CD4-positive, alpha-beta T cell treated with Interleukin-6 for 4 hours (primary cell): Measurements from ENCODE around the gene PAPPA.

Experiments
- DNase-seq: peaks from one replicate; pipeline ENCODE4 v3.0.0-alpha.2; 2020; ENCODE audit warnings: mixed read lengths

Gene PAPPA

DNA sequence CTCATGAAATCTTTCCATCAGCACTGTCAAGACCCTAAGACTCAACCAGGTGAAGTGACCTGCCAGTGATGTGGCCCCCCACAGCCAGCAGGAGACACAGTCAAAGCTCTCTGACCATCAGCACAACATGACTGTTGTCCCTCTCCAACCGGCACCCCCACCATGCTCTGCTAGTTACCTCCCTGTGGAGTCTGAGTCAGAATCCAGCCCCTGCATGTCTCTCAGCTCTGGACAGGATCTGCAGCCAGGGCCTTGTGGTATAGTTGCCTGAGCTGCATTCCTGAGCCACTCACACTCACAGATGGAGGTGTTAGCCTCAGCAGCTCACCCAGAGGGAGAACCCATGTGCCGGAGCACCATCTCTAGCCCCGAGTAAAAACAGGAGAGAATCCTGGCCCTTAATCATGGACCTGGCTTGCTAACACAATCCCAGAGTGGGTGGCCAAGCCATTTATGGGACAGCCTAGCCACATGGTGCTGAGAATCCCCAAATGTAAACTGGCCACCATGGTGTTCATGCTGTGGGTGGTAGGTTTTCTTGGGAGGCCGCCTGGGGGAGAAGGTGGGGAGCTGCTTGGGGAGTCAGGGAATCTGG, 237.8 kb downstream of the PAPPA start:
- no peak for DNase-seq

DNA sequence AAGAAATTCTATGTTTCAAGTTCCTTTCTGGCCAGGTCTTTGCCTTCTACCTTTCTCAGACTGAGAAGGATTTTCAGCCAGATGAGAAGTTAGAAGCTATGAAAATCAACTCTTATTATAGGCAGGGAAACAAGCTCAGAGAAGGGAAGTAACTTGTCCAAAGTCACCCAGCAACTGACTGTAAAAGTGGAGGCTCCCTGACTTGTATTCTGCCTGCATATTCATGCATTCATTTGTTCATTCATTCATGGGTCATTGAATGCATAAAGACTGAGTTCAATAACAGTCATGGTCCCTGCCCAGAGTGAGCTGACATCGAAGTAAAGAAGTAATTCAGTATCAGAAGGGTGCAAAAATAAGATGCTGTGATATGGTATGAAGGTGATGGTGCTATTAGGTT, 239.6 kb downstream of the PAPPA start:
- no peak for DNase-seq

DNA sequence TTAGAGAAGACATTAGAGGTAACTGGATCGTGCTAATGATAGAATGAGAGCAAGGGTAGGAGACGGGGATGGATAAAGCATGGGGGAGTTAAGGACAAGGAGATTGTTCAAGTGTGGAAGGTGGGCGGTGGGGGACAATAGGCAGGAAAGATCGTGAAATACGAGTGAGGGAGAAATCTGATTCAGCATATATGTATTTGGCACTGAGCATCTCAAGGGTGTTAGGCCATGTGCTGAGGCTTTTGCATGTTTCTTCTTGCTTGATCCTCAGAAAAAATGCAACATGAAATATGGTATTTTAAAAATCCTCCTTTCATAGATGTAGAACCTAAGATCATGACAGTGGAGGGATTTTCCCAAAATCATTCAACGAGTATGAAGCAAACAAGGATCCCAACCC, 240.5 kb downstream of the PAPPA start:
- DNase-seq, result no peak

DNA sequence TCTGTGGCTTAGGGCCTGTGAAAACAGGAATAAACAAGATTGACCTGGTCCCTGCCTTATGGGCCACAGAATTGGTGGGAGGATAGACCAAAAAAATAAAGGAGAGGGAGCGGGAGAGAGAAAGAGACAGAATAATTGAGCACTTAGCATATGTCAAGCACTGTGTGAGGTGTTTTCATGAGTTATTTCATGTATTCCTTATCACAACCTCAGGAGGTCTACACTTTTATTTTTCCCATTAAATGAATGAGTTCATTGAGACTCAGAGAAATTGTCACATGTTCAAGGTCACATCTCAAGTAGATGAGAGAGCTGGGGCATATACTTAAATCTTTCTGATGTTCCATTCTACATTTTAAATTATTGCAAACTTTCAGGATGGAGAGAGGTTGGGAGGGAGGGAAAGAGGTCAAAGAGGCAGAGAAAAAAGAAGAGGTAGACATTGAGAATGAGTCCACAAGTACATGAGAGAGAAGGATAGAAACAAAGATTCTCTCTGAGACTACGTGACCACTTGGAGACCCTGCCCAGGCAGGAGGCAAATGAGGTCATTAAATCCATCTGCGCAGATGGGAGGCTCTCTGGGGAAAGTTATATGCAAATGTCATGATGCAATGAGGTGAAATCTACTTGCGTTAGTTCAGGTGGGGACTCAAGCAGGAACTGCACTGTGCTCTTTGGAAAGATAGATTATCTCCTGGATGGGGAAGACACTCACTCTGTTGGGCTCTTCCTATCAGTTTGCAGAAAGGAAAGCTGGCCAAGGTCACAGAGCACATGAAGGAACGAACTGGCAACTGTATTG, 241.5 kb downstream of the PAPPA start:
- DNase-seq, result no peak

DNA sequence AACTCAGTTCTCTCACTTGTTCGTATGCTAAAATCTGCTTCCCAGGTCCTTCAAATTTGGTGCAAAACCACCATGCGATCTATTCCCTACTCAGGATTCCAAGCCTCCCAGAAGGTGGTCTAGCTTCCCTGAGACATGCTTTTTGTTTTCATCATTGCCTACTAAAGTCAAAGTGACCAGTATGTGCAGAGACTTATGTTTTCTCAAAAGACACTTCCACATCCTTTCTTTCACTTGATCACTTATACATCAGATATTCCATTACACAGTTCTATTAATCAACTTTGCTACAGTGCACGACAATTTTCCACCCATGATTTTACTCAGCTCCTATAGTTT, 242.1 kb downstream of the PAPPA start:
- DNase-seq, result no peak

DNA sequence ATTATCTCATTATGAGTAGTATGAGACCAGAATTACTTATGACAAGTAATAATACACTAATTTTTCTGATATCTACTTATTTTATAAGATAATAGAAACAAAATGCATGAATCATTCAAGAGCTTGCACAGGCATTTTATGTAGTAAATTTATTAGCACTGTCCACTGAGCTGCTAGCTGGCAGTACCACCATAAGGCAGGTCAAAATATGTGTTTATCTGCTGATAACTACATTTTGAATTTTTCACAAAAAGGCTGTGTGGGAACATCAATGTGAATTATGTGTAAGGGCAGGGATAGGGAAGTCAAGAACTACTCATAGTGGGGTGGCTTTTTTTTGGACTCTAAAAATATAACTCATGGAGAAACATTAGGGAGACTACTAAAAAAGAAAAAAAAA, 249.6 kb downstream of the PAPPA start:
- DNase-seq, result no peak

DNA sequence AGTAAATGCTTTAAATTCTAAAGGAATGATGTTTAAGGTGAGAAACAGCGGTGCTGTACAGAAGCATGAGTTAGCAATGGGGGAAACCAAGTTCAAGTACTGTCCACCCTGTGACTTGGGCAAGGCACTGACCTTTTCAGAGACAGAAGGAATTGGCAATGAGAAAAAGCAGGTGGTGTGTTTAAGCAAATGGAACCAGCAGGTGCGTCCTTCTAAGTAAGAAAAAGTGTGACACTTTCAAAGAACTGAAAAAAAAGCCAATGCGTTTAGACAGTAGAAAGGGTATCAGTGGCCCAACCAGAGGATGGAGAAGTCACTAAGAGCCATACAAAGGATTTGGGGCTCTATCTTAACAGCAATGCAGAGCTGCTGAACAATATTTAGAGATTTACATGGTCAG, 250.6 kb downstream of the PAPPA start:
- DNase-seq, result no peak

DNA sequence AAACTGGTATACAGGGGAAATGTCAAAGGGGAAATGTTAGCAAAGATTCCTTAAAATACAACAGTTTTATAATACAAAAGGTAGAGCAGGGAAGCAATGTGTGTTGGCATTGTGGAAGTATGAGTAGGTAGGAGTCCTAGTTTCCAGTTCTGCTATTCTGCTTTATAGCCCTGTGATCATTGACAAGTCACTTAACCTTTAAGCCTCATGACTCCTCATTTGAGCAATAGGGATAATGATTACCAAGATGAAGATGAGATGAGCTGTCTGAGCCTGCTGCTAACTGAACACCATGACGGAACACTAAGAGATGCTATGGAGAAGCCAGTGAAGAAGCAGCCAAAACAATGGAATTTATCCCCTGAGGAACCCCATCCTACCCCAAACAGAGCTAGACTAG, 251.7 kb downstream of the PAPPA start:
- no peak for DNase-seq

DNA sequence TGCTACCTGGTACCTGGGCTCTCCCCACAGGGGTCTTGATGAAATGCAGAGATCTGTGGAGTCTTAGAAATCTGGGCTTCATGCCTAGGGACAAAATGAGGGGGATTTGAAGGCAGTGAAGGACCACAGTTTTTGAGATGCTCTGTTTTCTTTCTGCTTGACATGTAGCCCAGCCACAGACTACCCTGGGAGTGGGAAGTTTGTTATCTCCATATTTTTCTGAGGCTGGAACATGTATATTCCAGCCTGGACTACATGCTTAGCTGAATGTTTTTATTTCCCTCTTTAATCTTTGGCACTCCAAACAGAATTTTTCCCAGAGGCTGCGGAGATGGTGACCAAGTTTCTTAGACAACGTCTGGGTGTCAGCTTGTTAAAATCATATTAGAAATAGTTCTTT, 252.9 kb downstream of the PAPPA start:
- DNase-seq, result no peak

DNA sequence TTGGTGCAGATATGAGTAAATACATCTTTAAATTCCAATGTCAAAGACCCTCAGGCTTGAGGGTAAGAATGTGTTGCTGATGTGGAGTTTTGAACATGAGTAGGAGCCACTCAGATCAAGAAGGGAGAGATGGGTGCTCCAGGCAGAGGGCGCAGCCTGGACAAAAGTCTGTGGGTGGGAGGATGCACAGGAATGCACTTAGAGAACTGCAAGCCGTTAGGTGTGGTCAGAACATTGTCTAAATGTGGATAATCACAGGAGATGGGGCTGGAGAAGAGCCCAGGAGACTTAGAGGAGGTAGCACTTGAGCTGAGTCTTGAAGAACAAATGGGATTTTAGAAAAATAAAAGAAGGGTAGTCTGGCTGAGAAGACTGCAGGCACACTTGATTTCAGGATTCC, 255.5 kb downstream of the PAPPA start:
- no peak for DNase-seq

DNA sequence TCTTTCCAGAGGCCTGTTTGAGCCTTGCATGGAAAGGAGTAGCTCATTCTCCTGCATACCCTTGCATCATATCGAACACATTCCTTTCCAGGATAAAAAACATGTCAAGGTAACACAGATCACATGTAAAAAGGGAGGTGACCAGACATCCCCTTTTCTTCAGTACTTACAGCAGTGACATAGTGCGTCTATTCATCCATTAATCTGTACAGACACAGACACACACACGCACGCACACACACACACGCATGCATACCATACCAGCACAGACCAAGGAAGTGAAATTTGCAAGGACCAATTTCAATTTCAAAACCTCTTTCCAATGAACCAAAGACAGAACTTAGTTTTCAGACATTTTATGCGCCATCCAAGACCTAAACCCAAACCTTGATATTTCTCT, 256.0 kb downstream of the PAPPA start:
- no peak for DNase-seq

DNA sequence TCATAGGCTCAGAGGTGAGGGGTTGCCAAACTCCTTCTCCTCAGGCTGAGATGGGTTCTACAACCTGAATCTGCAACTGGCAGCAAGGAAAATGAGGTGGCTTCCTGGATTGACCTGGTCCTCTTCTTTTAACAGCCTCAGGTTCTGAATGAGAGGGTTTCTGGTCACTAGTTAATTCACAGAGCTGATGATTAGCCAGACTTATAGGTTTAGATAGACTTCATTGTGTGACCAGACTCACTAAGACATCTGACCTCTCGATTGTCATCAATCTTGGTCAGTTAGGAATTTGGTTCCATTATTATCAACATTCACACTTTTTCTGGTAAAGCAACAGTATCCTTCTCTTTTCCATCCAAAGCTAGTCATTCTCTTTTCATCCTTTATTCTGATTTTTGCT, 257.9 kb downstream of the PAPPA start:
- no peak for DNase-seq

DNA sequence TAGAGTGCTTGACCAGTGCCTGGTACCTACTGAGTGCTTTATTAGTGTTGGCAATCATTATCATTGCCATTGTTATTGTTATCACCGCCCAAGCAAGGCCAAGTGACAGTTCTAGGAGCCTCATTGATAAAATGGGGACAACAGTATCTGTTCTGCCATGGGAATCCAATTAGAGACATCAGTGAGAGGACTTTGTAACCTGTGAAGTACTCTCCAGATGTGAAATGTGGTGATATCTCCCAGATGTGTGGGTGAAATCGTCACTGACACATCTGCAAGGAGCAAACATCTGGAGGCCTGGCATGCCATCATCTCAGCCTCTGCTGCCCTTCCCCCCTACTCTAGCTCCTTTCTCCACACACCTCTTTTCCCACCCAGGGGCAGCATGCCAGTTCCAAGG, 260.8 kb downstream of the PAPPA start:
- DNase-seq, result no peak

DNA sequence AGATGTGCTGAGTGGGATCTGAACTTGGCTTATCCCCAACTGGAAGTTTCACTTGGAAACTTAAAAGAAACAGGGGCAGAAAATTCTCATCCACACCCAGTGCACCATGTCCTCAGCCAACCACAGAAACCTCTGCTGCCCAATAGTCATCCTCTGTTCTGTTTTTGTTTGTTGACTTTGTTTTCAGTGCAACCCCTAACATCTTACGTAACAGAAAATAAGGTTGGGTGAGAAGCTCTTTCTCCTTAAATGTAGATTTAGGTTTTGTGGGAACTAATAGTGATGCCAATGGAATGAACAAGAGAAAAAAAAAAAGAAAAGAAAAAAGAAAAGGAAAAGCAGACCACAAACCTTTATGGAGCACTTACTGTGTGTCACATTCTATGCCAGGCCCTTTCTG, 262.8 kb downstream of the PAPPA start:
- no peak for DNase-seq

DNA sequence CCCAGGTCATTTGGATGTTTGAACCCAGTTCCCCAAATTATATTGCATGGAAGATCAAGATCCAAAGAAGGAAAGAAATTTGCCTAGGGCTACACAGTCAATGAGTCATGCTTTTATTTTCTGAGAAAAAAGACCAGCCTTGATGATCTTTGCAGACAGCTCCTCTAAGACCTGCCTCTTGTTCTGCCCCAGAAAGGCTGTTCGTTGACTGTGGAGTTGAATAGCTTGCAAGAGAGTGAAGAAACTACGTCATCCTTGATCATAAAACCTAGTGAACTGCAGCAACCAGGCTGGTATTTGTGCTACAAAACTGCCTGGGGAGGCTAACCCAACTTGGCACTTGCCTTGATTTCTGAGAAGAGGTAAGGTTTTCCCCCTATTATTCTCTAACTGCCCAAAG, 263.9 kb downstream of the PAPPA start:
- no peak for DNase-seq

DNA sequence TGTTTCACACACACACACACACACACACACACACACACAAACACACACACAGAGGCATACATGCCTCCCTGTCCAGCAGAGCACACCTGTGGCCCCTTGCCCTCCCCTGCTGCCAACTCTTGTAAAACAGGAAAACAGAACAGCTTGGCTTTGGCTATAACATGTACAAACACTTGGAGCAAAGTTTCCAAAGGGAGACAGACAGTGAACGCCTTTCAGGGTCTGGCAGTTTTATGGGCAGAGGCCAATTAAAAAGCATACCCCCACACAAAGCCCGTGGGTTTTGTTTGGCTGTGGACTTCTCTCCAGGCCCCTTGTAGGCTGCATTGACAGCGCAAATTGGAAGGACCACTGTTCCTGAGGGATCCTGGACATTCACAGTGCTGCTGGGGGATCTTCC, 265.6 kb downstream of the PAPPA start:
- no peak for DNase-seq

DNA sequence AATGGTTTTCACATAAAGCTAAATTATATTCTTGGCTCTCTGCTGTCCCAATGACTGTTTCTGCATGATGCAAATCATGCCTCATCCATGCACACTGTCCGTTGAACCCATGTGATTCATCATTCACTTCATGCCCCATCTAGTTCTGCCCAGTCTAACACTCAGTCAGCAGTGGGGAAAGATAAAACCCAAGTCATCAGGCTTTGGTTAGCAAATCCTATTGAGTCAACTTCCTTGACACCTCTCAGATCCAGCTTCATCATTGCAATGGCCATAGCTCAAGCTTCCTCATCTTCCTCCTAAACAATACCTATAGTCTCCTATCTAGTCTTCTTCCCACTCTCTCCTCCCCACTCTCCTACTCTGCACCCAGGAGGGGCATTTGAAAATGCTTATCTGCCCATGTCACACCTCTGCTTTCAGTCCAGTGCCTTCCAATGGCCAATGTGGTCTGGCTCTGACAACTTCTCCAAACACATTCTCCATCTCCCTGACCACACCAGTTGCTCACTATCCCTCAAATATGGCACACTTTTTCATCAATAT, 267.5 kb downstream of the PAPPA start:
- DNase-seq, result no peak

DNA sequence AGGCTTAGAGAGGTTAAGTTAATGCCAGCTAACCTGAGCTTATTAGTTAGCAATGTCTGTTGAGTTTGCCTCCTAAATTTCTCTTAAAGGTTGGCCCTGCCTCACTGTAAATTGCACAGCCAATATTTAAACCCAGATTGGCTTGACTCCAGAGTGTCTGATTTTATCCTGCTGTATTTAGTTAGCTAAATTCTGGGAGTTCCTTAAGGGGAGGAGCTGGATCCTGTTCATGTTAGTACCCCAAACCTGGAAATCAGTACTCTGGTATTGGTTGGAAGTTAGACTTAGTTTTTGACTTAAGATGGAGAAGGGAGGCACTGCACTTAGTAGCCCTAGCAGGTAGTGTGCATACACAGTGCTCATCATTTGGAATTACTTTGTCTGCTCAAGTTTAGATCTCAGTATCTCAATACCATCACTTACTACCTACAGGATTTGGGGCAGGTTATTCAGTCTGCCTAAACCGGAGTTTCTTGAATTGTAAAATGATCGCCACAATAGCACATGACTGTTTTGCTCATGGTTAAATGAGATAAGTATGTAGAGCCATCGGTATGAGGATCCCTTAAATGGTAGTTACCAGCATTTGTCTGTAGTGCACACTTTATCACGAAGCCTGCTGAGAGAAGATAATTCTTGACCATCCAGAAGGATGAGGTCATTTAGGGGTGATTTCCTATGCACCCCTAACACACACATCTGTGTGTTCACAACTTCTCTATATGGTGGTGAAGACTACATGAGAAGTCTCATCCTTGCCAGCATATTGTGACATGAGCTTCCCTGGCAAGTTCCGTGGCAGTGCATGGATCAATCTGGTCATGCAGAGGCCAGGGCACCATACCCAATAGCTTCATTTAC, 268.8 kb downstream of the PAPPA start:
- DNase-seq, result no peak

DNA sequence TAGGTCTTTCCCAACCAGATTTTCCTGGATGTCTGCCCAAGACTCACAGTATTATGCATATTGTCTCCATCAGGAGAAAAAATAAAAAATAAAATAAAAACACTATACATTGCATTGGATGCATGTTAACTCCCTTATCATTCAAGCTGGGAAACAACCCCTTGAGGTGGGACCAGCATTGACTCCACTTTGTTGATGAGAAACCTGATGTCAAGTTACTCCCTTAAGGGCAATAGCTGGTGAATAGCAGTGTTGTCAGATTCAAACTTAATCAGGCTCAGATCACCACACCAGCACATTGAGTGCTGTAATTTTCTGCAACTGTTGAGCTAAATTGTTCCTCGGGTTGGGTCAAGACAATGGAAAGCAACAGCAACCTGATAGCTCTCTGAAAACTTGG, 269.6 kb downstream of the PAPPA start:
- no peak for DNase-seq

DNA sequence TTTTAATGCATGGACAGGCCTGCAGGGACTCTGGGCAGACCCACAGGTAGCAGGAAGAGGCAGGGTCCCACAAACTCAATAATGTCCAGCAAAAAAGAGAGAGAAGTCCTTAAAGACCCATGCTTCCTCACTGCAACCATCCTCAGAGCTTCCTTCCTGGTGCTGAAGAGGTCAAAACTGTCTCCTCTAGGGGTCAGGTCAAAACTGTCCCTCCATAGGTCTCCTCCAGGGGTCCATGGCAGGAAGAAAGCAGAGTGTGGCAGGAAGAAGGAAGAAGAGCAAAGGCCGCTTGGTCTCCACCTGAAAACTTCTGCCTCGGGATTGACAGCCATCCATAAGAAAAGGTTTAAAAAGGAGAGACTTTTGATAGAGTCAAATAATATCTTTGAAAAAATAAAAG, 271.7 kb downstream of the PAPPA start:
- DNase-seq, result no peak

DNA sequence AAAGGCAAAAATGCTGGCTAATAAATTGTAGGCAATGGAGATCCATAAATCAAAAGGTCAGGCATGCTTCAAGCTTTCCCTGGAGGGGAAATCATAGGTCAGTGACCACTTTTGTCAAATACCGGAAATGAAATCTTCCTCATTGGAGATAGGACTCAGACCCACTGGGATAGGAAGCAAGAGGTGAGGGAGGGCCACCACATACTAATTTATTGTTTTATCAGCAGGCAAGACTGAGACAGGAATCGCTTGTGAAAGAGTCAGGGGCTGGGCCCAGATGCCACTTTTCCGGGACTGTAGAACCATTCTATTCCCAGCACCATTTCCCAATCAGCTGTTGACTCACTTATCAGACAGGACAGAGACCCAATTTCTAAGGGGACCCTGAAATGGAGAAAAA, 277.3 kb downstream of the PAPPA start:
- DNase-seq, result no peak

DNA sequence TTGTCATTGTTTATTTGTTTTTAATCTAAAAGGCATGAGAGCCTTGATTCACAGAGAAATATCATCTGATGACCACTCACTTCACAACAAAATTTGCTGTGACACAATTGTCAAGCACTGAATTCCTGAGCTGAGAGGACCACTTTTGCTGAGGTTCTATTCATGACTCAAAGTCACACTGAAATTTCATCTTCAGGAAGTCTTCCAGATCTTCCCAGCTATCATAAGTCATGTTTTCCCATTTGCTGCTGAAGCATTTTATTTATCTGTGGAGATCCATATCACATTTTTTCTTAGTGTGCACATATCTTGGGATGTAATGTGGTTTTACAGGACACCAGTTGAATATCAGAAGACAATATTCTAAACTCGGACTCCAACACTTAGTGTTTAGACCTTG, 278.5 kb downstream of the PAPPA start:
- no peak for DNase-seq

DNA sequence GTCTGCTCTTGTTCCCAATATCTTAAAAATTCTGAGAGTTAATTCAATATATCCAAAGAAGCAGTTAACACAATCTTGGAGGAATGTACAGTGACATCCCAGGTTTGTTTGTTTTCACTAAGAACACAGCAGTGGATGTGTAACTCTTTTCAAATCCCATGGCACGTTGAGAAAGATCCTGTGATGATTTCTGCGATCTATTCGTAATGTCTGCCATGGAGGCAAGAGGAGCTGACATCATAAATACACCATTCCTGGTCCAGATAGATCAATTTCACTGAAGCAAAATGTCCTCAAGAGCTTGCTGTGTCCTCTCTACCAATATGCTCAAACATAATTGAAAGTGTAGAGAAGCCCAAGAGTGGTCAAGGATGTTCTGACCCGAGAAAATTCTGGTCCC, 280.7 kb downstream of the PAPPA start:
- no peak for DNase-seq

DNA sequence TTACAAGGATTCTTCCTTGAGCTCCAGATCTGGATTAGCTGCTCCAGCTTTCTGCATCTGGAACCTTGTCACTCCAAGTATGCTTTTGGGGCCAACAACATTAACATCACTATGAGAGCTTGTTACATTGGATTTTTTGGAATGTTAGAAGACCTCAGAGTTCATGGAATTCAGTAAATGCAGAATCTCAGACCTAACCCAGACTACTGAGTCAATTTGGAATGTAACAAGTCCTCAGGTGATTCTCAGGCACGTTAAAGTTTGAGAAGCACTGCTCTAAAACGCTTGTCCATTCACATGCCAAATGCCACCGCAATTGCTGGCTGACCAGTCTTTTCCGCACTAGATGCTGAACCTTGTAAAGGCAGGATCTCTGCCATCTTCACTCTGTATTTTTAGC, 282.1 kb downstream of the PAPPA start:
- no peak for DNase-seq
